Activated T-helper 1 cell treated with Interleukin-2 at 50 U/mL for 16 hours (primary cell): ENCODE data around the gene VPS11.
A peak's percentile ranks its signal among the peaks of the same experiment; 100 is the strongest.
"Not testable (repeated sequence)": the region's sequence is repeated elsewhere in the genome, so short reads cannot be mapped to it uniquely, and the experiment has no call there.

Experiments used
- DNase-seq: peaks from one replicate; pipeline ENCODE4 v3.0.0-alpha.2; 2020; ENCODE audit warnings: low read depth

VPS11 gene

GRCh38 chr11:119038884-119039283 is 28.7 kb upstream of the VPS11 start:
- no peak for DNase-seq

GRCh38 chr11:119039471-119039870 is 28.1 kb upstream of the VPS11 start:
- not testable (repeated sequence) for DNase-seq

- no peak for DNase-seq
These were observed 25.6 kb upstream of the VPS11 start for GRCh38 chr11:119041821-119042514.

- DNase-seq = no peak
These were observed 24.7 kb upstream of the VPS11 start for GRCh38 chr11:119042927-119043326.

GRCh38 chr11:119044708-119045107 is 22.9 kb upstream of the VPS11 start:
- DNase-seq = no peak

- DNase-seq = no peak
These were observed 21.1 kb upstream of the VPS11 start for GRCh38 chr11:119046489-119046888.

GRCh38 chr11:119047205-119047604 is 20.4 kb upstream of the VPS11 start:
- no peak for DNase-seq

GRCh38 chr11:119048644-119049043 is 19.0 kb upstream of the VPS11 start:
- DNase-seq = no peak

GRCh38 chr11:119049081-119049480 is 18.5 kb upstream of the VPS11 start:
- no peak for DNase-seq

- DNase-seq = no peak
These were observed 16.0 kb upstream of the VPS11 start for GRCh38 chr11:119051440-119052162.

- no peak for DNase-seq
These were observed 15.3 kb upstream of the VPS11 start for GRCh38 chr11:119052163-119052814.

GRCh38 chr11:119054418-119054817 is 13.2 kb upstream of the VPS11 start:
- DNase-seq = no peak

- no peak for DNase-seq
These were observed 11.7 kb upstream of the VPS11 start for GRCh38 chr11:119055901-119056300.

GRCh38 chr11:119056421-119056999 is 11.1 kb upstream of the VPS11 start:
- DNase-seq = peak; percentile 35

- peak; percentile 98 for DNase-seq
These were observed 10.4 kb upstream of the VPS11 start, which contains the start of gene HYOU1 for GRCh38 chr11:119057000-119057769. Gene HYOU1, minus strand, starts transcription at chr11:119057205. Its CDS starts 1,045 bp downstream, at chr11:119056160.

- DNase-seq = not testable (repeated sequence)
These were observed 8.5 kb upstream of the VPS11 start for GRCh38 chr11:119059128-119059527.

- DNase-seq = no peak
These were observed 6.4 kb upstream of the VPS11 start for GRCh38 chr11:119061256-119061655.

GRCh38 chr11:119062779-119063178 is 4.8 kb upstream of the VPS11 start:
- DNase-seq = no peak

GRCh38 chr11:119065369-119065768 is 2.2 kb upstream of the VPS11 start:
- peak; percentile 16 for DNase-seq

GRCh38 chr11:119077839-119078238 is 10.2 kb downstream of the VPS11 start:
- no peak for DNase-seq

GRCh38 chr11:119078675-119079420 is 11.2 kb downstream of the VPS11 start:
- DNase-seq = no peak
